ENCODE measurements around the gene ALG2.

The ALG2 gene

DNA sequence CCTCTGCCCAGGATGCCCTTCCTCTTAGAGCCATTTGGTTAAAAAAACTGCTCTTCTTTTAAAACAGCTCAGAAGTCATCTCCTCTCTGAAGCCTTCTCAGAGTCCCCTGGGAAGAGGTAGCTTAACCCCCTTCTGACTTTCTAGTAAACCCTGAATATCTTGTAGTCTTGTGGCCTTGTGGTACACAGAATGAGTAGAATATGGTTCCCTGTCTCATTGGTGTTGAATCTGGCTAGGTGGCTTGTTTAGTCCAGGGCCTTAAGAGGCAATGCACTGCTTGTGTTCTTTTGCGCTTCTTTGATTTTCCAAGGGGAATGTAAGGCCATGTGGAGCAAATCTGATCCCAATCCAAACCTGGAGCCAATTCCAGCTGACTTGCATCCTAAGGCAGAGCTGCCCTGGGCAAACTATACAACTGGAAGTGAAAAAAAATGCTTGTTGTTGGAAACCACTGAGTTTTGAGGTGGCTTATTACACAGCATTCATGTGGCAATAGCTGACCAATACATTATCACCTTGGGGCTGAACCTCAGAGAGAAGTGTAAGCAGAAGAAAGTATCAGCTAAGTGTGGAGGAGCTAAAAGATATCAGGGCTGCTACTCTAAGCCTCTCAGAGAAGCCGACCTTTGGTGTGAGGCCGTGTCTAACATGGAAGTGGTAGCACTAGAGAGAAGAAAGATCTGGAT is 31.0 kb downstream of the ALG2 start:
- no peak for DNase-seq

DNA sequence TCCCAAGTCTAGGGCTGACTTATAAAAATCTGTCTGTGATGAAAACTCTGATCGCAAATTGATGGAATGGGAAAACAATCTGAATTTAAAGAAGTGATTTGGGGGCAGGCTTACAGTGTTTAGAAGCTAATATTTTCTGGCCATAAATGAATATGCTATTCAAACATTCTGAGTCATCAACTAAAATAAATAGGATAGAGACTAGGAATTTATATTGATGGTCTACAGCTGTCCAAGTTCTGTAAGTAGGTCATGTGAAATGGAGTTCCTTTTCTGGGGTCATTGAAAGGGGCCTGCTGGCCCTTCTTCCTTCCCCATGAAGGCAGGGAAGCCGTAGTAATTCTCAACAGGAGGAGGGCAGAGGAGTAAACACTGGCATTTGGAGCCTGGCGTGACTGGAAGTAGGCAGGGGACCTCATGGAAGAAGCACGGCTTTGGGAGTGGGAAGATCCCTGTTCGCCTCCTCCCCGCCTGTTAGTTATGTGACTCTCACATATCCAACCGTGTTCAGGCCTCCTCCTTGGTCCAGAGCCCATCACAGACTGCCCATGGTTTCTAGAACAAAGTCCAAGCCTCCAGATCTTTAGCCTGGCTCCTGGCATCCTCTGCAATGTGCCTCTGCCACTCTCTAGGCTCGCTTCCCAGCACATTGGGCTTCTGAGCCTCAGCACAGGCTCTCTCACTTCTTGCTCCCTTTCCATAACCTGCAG is 31.7 kb downstream of the ALG2 start:
- no peak for DNase-seq

DNA sequence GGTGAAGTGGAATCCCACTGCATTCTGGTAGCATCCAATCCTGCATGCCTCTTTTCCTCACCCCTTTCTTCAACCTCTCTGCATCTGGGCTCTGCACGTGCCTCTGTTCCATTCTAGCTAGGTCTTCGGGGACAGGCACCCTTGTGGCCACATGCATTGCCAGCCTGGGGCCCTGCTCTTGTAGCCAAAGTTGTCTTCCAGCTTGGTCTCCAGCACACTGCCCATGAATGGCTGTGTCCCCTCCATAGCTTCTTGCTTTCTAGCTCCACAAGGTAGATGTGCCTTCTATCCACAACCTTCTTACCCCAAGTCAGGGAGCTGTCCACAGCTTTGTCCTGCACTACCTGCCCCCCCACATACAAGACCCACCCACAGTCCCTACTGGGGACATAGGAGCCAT is 32.6 kb downstream of the ALG2 start:
- DNase-seq = no peak

DNA sequence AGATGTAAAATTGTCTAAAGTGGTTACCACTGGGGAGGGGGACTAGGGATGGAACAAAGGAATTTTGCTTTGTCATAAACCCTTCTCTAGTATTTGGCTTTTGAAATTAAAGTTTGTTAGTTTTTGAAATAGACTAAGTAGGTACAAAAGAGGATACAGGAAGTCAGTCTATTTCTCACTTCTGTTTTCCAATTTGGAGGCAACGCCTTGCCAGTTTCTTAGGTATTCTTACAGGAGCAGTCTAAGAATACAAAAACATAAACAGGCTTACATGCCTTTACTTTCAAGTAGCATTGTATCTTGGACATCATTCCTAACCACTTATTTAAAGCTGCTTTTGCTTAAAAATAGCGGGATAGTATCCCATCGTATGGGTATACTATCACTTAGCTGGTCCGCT is 34.4 kb downstream of the ALG2 start:
- no peak for DNase-seq

DNA sequence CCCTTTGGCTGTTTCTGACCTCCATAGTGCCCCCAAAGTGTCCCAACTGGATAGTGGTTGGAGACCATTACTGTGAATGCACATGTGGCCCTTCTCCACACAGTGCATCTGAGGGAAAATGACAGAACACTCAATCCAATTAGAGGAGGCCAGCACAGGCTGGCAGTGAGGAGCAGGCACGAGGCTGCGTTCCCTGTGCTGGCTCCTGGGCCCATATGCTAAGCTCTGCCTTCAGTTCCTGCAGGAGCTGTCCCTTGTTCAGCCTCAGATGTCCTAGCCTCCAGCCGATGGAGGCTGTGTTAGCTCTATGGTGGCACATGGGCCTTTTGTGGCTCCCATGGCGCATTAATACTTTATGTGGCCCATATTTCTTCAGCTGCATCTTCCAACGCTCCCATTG is 35.8 kb downstream of the ALG2 start:
- peak in 1 of 2 experiments; percentile 18 for DNase-seq

DNA sequence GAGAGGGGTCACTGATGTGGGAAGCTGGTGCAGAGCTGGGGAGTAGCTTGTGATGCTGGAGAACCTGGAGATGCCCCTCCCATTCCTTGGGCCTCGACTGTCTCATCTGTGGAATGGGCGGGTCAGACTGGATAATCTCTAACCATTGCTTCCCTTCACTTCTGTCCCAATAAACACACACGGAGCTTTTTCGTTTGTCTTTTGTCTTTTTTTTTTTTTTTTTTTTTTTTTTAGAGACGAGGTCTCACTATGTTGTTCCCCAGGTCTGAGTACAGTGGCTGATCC is 36.5 kb downstream of the ALG2 start:
- no peak for DNase-seq

DNA sequence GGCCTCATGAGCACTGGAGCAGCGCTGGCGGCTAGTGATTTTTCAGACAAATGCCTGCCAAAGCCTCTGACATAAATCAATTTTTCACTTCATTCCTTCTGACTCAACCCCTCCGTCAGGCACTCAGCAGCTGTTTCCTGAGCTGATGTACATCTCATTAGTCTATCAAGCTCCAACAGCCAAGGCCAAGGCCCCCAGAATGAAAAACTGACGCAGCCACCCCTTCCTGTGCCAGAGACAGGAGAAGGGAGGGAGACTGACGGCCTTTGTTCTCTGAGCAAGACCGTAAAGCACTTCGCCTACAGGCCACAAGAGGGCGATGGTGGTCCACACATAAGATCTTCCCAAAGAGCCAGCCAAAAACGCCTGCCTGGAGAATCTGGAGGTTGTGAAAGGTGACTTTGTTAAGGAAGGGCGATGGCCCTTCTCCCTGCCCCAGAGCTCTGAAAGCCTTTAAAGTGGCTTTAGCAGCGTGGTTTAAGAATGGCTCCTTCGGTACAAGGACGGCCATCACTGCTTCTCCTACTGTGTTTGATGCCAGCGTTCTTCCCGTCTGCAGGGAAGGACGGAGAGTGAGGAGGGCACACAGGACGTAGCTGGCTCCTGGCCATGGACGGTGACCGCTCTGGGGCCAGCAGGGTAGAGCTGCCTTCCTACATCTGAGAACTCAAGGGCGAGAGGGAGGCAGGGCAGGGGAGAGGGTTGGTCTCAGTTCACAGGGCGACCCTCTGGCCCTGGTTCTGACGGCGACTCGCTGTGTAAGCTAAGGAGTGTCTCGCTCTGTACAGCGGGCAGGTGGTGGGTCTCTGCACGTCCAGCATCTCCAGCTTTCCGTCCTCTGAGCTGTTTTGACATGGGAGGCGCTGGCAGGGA is 37.0 kb downstream of the ALG2 start:
- DNase-seq = peak; percentile 79 to 91

DNA sequence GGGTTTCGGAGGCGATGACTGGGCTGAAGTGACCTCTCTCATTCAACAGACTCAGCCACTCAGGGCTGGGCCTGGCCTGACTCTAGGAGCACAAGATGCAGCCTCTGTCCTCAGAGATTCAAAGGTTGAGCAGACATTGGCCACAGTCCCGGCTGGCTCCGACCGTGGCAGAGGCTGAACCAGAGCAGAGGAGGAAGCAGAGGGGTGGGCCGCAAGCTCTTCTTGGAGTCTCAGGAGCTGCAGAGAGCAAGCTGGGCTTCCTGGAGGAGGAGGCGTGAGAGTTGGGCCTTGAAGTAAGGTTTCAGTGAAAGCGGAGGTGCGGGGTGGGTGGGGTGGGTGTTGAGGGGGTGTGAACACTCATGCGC is 37.6 kb downstream of the ALG2 start:
- DNase-seq = no peak

DNA sequence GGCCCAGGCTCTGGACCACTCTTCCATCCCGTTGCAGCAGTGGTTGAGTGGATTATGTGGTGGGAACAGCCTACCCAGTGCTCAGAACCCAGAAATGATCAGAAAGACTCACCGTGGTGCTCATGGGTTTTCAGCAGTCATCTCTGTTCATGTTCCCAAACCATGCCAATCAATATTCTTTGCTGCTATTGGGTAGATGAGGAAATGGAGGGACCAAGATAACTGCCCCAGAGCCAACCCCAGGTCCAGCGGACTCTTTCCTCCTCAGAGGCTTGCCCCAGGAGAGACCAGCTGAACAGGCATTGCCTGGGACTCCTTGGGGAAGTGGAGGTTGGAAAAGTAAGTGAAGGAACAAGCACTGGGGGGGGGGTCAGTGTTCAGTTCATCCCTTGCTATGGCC is 38.1 kb downstream of the ALG2 start:
- no peak for DNase-seq

DNA sequence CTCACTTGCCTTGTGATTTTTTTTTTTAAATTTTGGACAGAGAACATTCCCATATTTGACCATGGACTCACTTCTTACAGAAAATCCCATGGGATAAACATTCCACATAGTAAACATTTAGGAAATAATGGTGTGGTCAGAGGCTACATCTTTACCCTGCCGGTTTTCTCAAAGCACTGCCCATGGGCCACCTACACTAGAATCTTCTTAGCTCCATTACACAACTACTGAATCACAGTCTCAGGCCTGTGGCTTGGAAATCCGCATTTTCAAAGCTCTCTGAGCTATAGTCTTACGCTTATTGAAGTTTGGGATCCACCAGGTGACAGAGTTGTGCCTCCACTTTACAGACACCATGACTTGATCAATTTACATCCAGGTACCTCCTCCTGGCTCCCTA is 39.4 kb downstream of the ALG2 start:
- DNase-seq = no peak

DNA sequence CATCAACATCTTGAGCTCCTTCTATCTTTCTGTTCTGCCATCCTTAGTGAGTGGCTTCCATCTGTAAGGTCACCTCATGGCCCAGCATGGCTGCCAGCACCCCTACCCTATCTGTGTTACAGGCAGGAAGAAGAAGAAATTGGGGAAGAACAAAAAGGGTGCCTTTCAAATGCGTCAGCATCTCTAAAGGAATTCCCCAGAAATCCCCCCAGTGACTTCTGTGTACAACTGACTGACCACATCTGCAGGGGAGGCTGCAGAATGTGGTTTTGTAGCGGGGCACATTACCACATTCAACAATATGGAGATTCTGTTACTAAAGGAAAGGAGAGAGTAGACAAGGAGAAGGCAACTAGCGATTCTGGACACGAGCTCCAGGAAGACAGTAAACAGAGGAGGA is 40.1 kb downstream of the ALG2 start:
- no peak for DNase-seq

DNA sequence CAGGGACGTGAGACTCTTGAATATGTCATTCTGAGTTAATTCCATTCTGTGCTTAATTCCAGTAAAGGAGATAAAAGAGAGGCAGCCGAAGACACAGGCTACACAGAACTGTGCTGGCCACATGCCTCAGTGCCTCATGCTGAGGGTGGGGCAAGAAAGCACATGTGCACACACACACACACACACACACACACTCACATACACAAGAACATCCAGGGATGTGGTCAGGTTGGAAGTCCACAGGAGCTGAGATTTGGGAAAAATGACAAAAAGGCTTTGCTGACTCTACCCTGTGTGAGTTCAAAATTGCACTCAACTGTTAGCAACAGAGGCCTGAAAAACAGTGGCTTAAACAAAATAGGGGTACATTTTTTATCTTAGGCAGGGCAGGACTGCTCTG is 40.5 kb downstream of the ALG2 start:
- DNase-seq = no peak

DNA sequence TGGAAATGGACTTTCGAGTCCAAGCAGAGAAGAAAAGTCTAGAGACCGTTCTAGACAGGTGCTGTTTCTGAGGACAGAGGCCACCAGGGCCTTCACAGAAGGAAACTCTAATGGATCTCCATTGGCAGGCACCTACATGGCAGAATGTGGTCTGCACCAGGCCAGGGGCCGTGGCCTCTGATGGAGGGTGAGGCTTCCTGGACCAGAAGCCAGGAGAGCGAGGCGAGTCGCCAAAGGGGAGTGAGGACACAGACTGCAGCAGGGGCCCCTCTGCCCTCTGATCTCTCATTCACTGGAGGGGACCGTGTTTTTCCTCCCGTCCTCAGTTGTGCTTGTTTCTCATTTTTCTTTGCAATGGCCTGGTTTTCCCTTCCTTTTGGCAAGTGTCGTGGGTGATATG is 41.1 kb downstream of the ALG2 start:
- DNase-seq = no peak

DNA sequence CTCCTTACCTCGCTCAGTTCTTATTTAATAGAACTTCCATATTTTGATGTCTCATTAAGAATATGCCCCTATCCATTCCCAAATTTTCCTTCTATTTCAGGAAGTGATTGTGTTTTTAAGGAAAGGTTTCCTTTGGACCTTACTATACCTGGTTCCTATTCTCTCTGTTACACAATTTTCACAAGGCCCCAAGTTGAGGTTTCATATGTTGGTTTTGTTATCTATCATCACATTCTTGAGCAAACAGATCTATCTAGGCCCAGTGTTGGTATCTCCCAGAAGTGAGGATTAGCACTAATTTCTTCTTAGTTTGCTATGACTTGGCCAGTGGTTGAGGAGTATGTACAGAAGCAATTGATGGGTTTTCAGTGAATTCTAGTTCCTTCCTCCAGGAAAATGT is 41.5 kb downstream of the ALG2 start:
- DNase-seq = no peak

DNA sequence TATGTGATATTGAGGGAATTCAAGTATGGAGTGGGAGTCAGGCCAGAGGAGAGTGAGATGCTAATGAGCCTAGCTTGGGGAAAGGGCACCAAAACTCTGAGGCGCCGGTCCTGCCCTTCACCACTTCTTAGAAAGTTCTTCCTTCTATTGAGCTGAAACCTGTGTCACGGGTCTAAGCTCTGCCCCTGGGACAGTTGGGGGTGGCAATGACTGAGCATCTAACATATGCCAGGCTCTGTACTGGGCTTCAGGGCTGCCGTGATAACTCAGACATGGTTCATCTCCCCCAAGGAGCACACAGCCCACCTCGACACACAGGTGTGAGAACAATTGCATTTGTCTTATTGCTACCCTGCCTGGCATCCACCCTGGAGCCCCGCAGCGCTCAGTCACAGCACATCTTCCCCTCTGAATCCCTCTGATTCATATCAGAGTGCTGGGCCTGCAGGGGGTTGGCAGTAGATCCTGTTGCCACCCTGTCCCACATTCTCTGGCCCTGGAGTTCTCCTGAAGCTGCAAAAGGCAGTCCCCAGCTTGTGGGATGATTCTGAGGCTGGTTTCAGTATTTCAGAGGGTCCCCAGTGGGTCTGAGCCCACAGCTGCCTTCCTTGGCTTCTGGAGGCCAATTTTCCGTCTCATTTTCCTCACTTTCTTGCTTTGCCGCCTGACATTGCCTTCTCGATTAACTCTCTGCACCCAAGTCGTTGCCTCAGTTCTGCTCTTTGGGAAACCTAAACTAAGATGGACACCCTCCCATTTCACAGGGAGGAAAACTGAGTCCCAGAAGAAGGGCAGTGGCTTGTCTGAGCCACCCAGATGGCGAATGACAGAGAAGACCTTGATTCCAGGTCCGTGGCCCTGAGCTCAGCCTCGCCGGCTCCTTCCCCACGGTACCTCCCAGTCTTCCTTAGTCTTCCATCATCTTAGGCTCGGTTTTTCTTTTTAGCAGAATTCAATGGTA is 42.5 kb downstream of the ALG2 start:
- DNase-seq = no peak

DNA sequence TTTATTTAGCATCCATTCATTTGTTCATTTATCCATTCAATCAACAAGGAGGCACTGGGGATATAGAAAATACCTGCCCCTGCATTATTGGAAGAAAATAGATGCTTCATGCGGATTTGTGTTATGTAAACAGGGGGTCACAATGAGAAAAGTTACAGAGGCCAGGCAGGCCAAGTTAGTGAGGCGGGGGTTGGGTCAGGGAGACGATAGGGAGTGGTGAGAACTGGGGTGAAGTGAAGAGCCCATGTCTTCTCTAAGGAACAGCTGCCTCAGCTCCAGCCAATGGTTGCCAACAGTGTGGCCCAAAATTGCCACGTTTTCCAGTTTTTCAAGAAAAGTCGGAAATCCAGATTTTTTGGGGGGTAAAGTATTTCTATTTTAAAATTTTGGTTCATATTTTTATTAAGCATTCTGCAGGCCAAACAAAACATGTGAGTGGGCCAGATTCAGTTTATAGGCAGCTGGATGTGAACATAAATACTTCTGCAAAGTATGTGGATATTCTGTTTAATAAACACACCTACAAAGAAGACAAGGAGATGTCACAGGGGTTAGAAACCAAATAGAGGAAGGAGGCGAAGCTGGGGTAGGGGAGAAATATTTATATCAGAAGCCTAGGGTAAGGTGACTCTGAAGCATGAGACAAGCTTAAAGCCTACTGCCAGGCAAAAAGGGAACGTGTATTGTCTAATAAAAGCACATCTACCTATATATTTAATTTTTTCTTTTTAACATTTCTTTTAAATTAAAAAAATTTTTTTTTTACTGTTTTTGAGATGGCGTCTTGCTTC is 44.0 kb downstream of the ALG2 start:
- DNase-seq = no peak

DNA sequence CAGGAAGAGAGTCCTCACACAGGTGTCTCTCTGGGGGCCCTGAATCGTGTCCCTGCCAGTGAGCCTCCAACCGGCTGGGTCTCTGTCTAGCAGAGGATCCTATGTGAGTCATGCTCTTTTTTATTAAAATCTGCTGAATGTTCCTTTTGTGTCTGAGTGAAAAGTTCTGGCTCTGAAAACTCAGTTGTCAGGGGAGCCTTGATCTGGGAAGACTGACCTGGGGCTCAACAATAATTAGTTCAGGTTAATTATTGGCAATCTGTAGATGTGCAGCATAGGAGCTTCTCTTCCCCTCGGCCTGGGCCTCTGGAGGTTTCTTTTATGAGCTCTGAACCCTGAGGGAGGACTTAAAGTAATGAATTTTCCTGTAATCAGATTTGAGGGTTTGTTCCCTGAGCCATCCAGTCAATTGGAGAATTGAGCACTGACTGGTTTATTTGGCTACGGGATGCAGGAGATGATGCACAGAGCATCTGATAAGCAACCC is 45.2 kb downstream of the ALG2 start:
- DNase-seq = no peak

DNA sequence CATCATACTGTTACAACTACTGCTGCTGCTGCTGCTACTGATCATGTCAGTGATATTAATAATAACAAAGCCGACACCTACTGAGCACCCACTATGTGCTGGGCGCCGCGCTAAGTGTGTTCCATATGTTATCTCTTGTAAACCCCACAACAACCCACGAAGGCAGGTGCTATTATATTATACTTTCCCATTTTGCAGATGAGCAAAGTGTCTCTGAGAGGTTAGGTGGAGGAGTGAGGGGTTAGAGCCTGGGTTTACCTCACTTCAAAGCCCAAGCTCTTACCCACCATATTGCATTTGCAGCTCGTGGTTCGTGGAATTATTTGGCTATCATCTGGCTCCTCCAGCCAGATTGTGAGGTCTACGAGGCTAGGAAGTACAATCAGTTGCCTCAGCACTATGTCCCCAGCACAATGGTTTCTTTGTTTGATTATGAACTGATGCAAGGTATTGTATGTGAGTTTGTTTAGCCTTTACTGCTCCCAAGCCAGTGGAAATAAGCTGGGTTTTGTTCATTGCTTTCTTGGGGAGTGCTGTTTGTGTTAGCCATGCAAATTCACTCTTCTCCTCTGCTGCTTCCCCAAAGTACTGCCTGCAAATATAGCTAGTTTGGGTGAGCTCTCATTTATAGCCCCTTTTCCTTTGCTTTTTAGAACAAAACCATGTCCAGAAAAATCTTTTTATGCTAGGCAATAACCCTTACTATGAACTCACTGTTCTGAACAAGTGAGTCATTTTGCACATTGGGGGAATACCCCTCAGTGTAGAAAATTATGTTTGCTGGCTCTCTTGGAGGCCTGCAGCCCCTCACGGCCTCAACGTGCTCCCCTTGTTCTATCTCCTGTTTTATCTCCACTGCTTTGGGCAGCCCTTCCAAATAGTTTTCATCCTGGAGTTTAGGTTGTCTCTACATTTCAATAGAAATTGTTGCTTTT is 47.9 kb downstream of the ALG2 start:
- no peak for DNase-seq

DNA sequence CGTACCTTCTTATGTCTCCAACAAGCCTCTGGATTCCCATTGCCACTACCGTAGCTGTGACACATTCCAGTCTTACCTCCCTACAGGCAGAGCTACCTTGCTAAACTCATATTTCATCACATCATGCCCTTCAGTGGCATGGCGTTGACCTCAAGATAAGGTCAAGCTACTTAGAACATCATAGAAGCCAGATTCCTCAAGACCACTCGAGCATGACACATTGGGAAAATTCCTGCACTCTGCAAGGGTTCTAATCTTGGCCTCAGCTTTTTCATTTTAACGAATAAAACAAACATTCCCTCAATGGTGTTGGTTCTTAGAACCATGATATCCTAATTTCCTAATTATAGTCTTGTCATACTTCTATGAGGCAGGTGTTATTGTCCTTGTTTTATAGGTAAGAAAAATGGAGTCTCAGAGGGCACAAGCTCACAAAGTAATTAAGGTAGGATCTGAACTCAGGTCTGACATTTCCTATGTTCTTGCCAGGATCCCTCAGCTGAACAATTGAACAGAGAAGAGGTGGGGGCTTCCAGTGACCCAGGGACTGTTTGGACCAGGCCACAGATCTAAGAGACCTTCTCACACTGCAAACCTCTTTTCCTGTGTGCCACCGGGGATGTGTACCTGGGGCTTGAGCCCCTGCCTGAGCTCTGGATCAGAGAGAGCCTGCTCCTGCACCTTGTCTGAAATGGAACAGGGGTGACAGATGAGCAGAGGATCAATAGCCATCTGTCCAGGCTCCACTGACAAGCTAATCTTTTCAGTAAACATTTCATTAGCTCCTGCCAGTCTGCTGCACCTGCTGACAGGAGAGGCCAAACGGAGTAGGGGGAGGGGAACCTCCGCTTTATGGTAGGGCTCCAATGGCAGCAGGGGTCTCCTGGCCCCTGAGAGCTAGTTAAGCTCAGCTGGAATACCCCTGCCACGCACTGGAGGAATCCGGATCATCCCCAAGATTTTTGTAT is 49.3 kb downstream of the ALG2 start:
- peak in 1 of 2 experiments; percentile 14 for DNase-seq

Data from NCI-H446 (cell line).